HCT116 (cell line): ENCODE data around the gene CAMK1D.

Experiments
- CTCF ChIP-seq, 3 experiments: fragments of 200-600 bp in 1 of 3; sonication (generic) in 1 of 3; IDR thresholded peaks in 2 of 3; conservative IDR thresholded peaks in 1 of 3; 2 replicates each; pipeline ENCODE4 v1.5.1; 2012 to 2017; ENCODE audit warnings: low read depth in 2 of 3, low read length in 2 of 3, antibody characterized with exemption in 1 of 3, borderline replicate concordance in 1 of 3, control low read depth in 1 of 3, mild to moderate bottlenecking in 1 of 3, mixed read lengths in 1 of 3, mixed run types in 1 of 3, moderate library complexity in 1 of 3; ENCODE audit not compliant: insufficient read depth in 1 of 3
- EZH2 ChIP-seq: fragments of 200-600 bp; sonication (generic); IDR thresholded peaks from 2 replicates; pipeline ENCODE4 v1.6.1; 2017; ENCODE audit warnings: antibody characterized with exemption, mixed run types
- EZH2phosphoT487 ChIP-seq: fragments of 200-600 bp; IDR thresholded peaks from 2 replicates; pipeline ENCODE4 v1.6.1; 2018; ENCODE audit warnings: antibody characterized with exemption, borderline replicate concordance
- POLR2A ChIP-seq: IDR thresholded peaks from 2 replicates; pipeline ENCODE4 v1.7.0; 2011; ENCODE audit warnings: borderline replicate concordance; ENCODE audit not compliant: insufficient read depth, insufficient read length; ENCODE audit errors: extremely low read depth
- POLR2AphosphoS5 ChIP-seq: IDR thresholded peaks from 2 replicates; pipeline ENCODE4 v1.6.1; 2011; ENCODE audit warnings: mild to moderate bottlenecking, low read depth, low read length, moderate library complexity
- RAD21 ChIP-seq: IDR thresholded peaks from 2 replicates; pipeline ENCODE4 v1.6.1; 2012; ENCODE audit warnings: low read depth, mild to moderate bottlenecking
- SP1 ChIP-seq: IDR thresholded peaks from 2 replicates; pipeline ENCODE4 v1.6.1; 2012; ENCODE audit warnings: low read depth
- SRF ChIP-seq: IDR thresholded peaks from 2 replicates; pipeline ENCODE4 v1.6.1; 2012; ENCODE audit warnings: low read depth
- YY1 ChIP-seq: IDR thresholded peaks from 2 replicates; pipeline ENCODE4 v1.6.1; 2011; ENCODE audit warnings: low read length, low read depth, moderate library complexity, mild to moderate bottlenecking; ENCODE audit not compliant: insufficient replicate concordance; ENCODE audit errors: extremely low read depth
- ZFX ChIP-seq: fragments of 450-650 bp; IDR thresholded peaks from 2 replicates; pipeline ENCODE4 v1.6.1; 2017

- TF ChIP-seq YY1 (no peak), CTCF (IDR thresholded peaks at IDR 0.05 in 2 of 3, conservative IDR thresholded peaks at IDR 0.05 in 1 of 3; ENCODE audit: borderline replicate concordance in 1 of 3, insufficient read depth in 1 of 3, low read depth in 2 of 3, low read length in 2 of 3) (no peak), ZFX (no peak), RAD21 (no peak), EZH2 (no peak), POLR2A (no peak), SP1 (no peak), SRF (no peak), POLR2AphosphoS5 (no peak), EZH2phosphoT487 (no peak)
Observed at GRCh38 chr10:12418725-12419261, 69.4 kb downstream of the CAMK1D start.
